Endothelial cell of umbilical vein (primary cell): ENCODE data around the gene RAB2B. TPM values are rescaled to one million over a fixed set of nuclear protein-coding genes. Genes with fewer than 3 reads are reported as not detected.

Experiments
- BruUV-seq: library from RNA; stranded (reverse); fragments of 400-500 nt; replicated peaks from 2 replicates; lab custom pipeline; 2021; lab: Mats Ljungman, UMichigan
- CTCF ChIA-PET: fragments of 300-600, 350-600 bp; sonication (Branson Sonifier 250); formaldehyde crosslinking; loops from one replicate; lab custom pipeline; 2021; ENCODE audit warnings: antibody characterized with exemption, inconsistent platforms; lab: Charles Lee
- POLR2A ChIA-PET: fragments of 300-600, 350-600 bp; sonication (Branson Sonifier 250); formaldehyde crosslinking; loops from one replicate; lab custom pipeline; 2021; ENCODE audit warnings: antibody characterized with exemption, inconsistent platforms; lab: Charles Lee
- DNase-seq: peaks from one replicate; pipeline ENCODE4 v3.0.0-alpha.2; 2011; ENCODE audit warnings: low read depth, low spot score
- FAIRE-seq: peaks from 2 replicates; lab custom pipeline; 2011; peaks lifted over from hg19 to GRCh38; lab: Jason Lieb, UNC
- H2AFZ ChIP-seq: 2 replicates; pipeline ENCODE4 v1.6.0; 2012; ENCODE audit warnings: low read depth, low read length, control low read depth, inconsistent platforms
- H3K27ac ChIP-seq: 2 replicates; pipeline ENCODE4 v1.5.1; 2011; ENCODE audit warnings: low read depth, mild to moderate bottlenecking, control low read depth, low read length, moderate library complexity; ENCODE audit not compliant: insufficient read depth
- H3K27me3 ChIP-seq, 2 experiments: 2 replicates each; pipeline versions ENCODE4 v1.6.0 to v1.6.1; 2011; ENCODE audit warnings: low read length in 2 of 2, mixed read lengths in 1 of 2; ENCODE audit not compliant: control insufficient read depth in 2 of 2, insufficient read depth in 2 of 2
- H3K36me3 ChIP-seq, 2 experiments: 2 replicates in 1 of 2; 3 replicates in 1 of 2; pipeline ENCODE4 v1.5.1; 2011; ENCODE audit warnings: low read length in 2 of 2, mild to moderate bottlenecking in 1 of 2, moderate library complexity in 1 of 2; ENCODE audit not compliant: control insufficient read depth in 2 of 2, insufficient read depth in 2 of 2; ENCODE audit errors: extremely low read depth in 1 of 2
- H3K4me1 ChIP-seq: 3 replicates; pipeline ENCODE4 v1.5.1; 2011; ENCODE audit warnings: mild to moderate bottlenecking, low read length; ENCODE audit not compliant: control insufficient read depth, insufficient read depth; ENCODE audit errors: extremely low read depth
- H3K4me2 ChIP-seq: 2 replicates; pipeline ENCODE4 v1.6.1; 2011; ENCODE audit warnings: low read length, control low read depth, mixed read lengths; ENCODE audit not compliant: insufficient read depth
- H3K4me3 ChIP-seq, 3 experiments: fragments of 200-600 bp in 1 of 3; sonication (generic), shearing (Covaris generic) in 1 of 3; replicated peaks in 1 of 3; 2 replicates each; pipeline ENCODE4 v1.5.1; 2011 to 2016; ENCODE audit warnings: control low read depth in 3 of 3, low read length in 3 of 3, mild to moderate bottlenecking in 2 of 3, inconsistent platforms in 1 of 3, low read depth in 1 of 3, moderate library complexity in 1 of 3; ENCODE audit not compliant: insufficient read depth in 1 of 3
- H3K79me2 ChIP-seq: 2 replicates; pipeline ENCODE4 v1.6.0; 2012; ENCODE audit warnings: low read length, inconsistent platforms; ENCODE audit not compliant: control insufficient read depth, insufficient read depth
- H3K9ac ChIP-seq: replicated peaks from 2 replicates; pipeline ENCODE3; 2011; ENCODE audit warnings: low read length, control low read depth; ENCODE audit not compliant: insufficient read depth; ENCODE audit errors: extremely low read depth
- H3K9me1 ChIP-seq: replicated peaks from 3 replicates; pipeline ENCODE4 v1.6.0; 2011; ENCODE audit warnings: mild to moderate bottlenecking, low read length; ENCODE audit not compliant: control insufficient read depth, insufficient read depth; ENCODE audit errors: extremely low read depth
- H3K9me3 ChIP-seq: replicated peaks from 2 replicates; pipeline ENCODE4 v1.5.1; 2012; ENCODE audit warnings: low read length, inconsistent platforms; ENCODE audit not compliant: control insufficient read depth, insufficient read depth
- H4K20me1 ChIP-seq: replicated peaks from 2 replicates; pipeline ENCODE3; 2011; ENCODE audit warnings: mild to moderate bottlenecking, low read length; ENCODE audit not compliant: control insufficient read depth, insufficient read depth; ENCODE audit errors: extremely low read depth
- CTCF ChIP-seq, 2 donors: IDR thresholded peaks; 1 replicate in 1 of 2; 2 replicates in 1 of 2; pipeline ENCODE4 v1.5.1; 2011; ENCODE audit warnings: low read length in 2 of 2, mild to moderate bottlenecking in 2 of 2, moderate library complexity in 2 of 2, control low read depth in 1 of 2, inconsistent platforms in 1 of 2, low read depth in 1 of 2; ENCODE audit not compliant: insufficient read depth in 1 of 2; ENCODE audit errors: extremely low read depth in 1 of 2
- JUN ChIP-seq: IDR thresholded peaks from 2 replicates; pipeline ENCODE4 v1.6.1; 2011; ENCODE audit warnings: borderline replicate concordance, low read depth; ENCODE audit not compliant: insufficient read length, insufficient read depth
- dilution Hi-C: fragments of 300-500 bp; cut with MboI; formaldehyde crosslinking; loops from one replicate; pipeline ENCODE4 v1.15.0; 2019; ENCODE audit warnings: low sequenced_read_pairs; ENCODE audit not compliant: extremely low pct_ligation_motif_present
- intact Hi-C: fragments of 100-400 bp; cut with micrococcal nuclease; formaldehyde crosslinking; loops from one replicate; pipeline ENCODE4 v1.10.0; 2022
- polyA plus RNA-seq, 4 experiments: library from polyadenylated mRNA; depleted of rRNA in 3 of 4; stranded (reverse) in 3 of 4; unstranded in 1 of 4; fragments of >200 nt; gene quantifications; 2 replicates each; pipeline versions ENCODE4 v1.2.1 to v1.2.3, GENCODE V29; 2011 to 2012; ENCODE audit warnings: missing spikeins in 1 of 4
- small RNA-seq: library from RNA; depleted of rRNA; stranded (forward); fragments of <200 nt; gene quantifications from one replicate; pipeline ENCODE3, GENCODE V24; 2012; ENCODE audit warnings: low replicate concordance, low read depth; ENCODE audit not compliant: insufficient read depth, insufficient read length
- total RNA-seq: library from RNA; stranded (reverse); gene quantifications from 2 replicates; pipeline ENCODE4 v1.2.3, GENCODE V29; 2021

The RAB2B gene
- total and polyA plus RNA-seq, 2 donors (not counting 3 experiments of a cell fraction or from before 2014, with no cell fraction given), result 27.9 to 29.1 TPM

- ChIA-PET CTCF (no interaction called here), POLR2A (no interaction called here)
- Histone ChIP-seq H3K4me1 (no peaks in the 10 kb centered on the region), H3K9me1 (no peaks in the 10 kb centered on the region), H3K27me3 (no peaks in the 10 kb centered on the region), H3K4me2 (no peak overlapping the region), H3K4me3 (no peak overlapping the region), H3K79me2 (no peaks in the 10 kb centered on the region), H4K20me1 (no peaks in the 10 kb centered on the region), H2AFZ (no peak overlapping the region), H3K9ac (no peak overlapping the region), H3K9me3 (no peaks in the 10 kb centered on the region), H3K36me3 (peaks cover 19 to 20% of the 10 kb centered on the region in 2 experiments), H3K27ac (no peak overlapping the region)
- dilution Hi-C loops (no loop called here), intact Hi-C loops (loop anchor here (10.0 kb wide), 1 partner anchor 59 kb away; no protein-coding TSS in a partner anchor)
- DNase-seq (no peak), FAIRE-seq (no peak)
- BruUV-seq, result no TSS peak
- TF ChIP-seq JUN, result no peak
- TF ChIP-seq CTCF (IDR thresholded peaks at IDR 0.05; ENCODE audit: extremely low read depth in 1 of 2, insufficient read depth in 1 of 2, low read depth in 1 of 2, low read length in 2 of 2), result no peak
Measured at GRCh38 chr14:21414137-21414631, 62.6 kb downstream of the RAB2B start.

Small RNA genes lying within 50 kb of the gene (small RNA-seq; reads per million reads assigned to genes)
- gene RN7SL650P, result not detected

Other genes with a start within 250 kb of the RAB2B start
- gene HNRNPC, start 207.5 kb downstream of the RAB2B start, total RNA-seq, result 611 and 674 TPM in 2 replicates
- gene HNRNPC, start 207.5 kb downstream of the RAB2B start, polyA plus RNA-seq, result 309 and 531 TPM in 2 replicates
- not detected in 2 replicates for gene RPGRIP1, start 196.9 kb downstream of the RAB2B start, total RNA-seq
- not detected in 2 replicates for gene RPGRIP1, start 196.9 kb downstream of the RAB2B start, polyA plus RNA-seq
- gene SUPT16H, start 92.9 kb downstream of the RAB2B start, total RNA-seq, result 94.2 and 100 TPM in 2 replicates
- gene SUPT16H, start 92.9 kb downstream of the RAB2B start, polyA plus RNA-seq, result 45.2 and 53.1 TPM in 2 replicates
- 86.7 and 94.3 TPM in 2 replicates for gene CHD8, start 20.8 kb downstream of the RAB2B start, total RNA-seq
- 52.3 and 55.2 TPM in 2 replicates for gene CHD8, start 20.8 kb downstream of the RAB2B start, polyA plus RNA-seq
- 63.2 and 67.4 TPM in 2 replicates for gene TOX4, start 236 bp upstream of the RAB2B start, total RNA-seq
- 78.2 and 78.4 TPM in 2 replicates for gene TOX4, start 236 bp upstream of the RAB2B start, polyA plus RNA-seq
- 63.1 and 65.0 TPM in 2 replicates for gene METTL3, start 34.4 kb upstream of the RAB2B start, total RNA-seq
- gene METTL3, start 34.4 kb upstream of the RAB2B start, polyA plus RNA-seq, result 80.2 and 85.3 TPM in 2 replicates
- 4.6 and 6.8 TPM in 2 replicates for gene SALL2, start 49.4 kb upstream of the RAB2B start, total RNA-seq
- gene SALL2, start 49.4 kb upstream of the RAB2B start, polyA plus RNA-seq, result 2.8 and 4.3 TPM in 2 replicates
- not detected in 2 replicates for gene OR10G3, start 103.1 kb upstream of the RAB2B start, total RNA-seq
- gene OR10G3, start 103.1 kb upstream of the RAB2B start, polyA plus RNA-seq, result not detected in 2 replicates
- gene OR10G2, start 158.0 kb upstream of the RAB2B start, total RNA-seq, result not detected in 2 replicates
- not detected in 2 replicates for gene OR10G2, start 158.0 kb upstream of the RAB2B start, polyA plus RNA-seq
- gene OR4E2, start 176.9 kb upstream of the RAB2B start, total RNA-seq, result not detected in 2 replicates
- not detected in 2 replicates for gene OR4E2, start 176.9 kb upstream of the RAB2B start, polyA plus RNA-seq
- gene OR4E1, start 196.9 kb upstream of the RAB2B start, total RNA-seq, result not detected in 2 replicates
- not detected in 2 replicates for gene OR4E1, start 196.9 kb upstream of the RAB2B start, polyA plus RNA-seq